GM21786 (cell line): ENCODE measurements around the gene HOMER2.
"Not testable (repeated sequence)": the region's sequence is repeated elsewhere in the genome, so short reads cannot be mapped to it uniquely, and the experiment has no call there.

ENCODE experiments used
- ATAC-seq: cut with Tn5 transposase; IDR thresholded peaks from one replicate; pipeline ENCODE4 v1.9.1; 2021; ENCODE audit not compliant: unreplicated experiment

The HOMER2 gene

DNA sequence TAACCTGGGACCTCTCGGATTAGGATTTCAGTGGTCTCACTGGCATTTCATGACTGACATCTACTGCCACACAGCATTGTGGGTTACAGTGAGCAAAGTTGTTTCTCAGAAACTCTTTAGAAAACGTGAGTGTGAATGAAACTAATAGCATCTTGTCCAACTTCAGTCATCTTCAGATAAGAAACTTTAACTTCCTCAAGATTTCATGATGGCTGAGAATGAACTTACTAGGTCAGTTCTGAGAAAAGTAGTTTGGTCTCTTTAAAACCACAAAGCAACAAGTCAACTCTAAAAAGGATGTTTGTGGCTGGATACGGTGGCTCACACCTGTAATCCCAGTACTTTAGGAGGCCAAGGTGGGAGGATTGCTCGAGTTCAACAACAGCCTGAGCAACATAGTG is 14.2 kb upstream of the HOMER2 start:
- peak; percentile 79 for ATAC-seq

DNA sequence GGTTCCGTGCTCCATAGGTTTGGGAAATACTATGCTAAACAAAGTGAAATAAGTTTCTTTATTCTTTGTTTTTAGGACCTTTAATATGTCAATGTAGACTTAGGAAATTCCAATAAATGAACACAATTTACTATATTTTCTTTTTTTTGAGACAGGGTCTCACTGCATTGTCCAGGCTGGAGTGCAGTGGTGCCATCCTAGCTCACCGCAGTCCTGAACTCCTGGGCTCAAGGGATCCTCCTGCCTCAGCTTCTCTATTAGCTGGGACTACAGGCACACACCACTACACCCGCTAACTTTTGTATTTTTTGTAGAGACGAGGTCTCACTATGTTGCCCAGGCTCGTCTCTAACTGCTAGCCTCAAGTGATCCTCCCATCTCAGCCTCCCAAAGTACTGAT is 12.4 kb upstream of the HOMER2 start:
- no peak for ATAC-seq

DNA sequence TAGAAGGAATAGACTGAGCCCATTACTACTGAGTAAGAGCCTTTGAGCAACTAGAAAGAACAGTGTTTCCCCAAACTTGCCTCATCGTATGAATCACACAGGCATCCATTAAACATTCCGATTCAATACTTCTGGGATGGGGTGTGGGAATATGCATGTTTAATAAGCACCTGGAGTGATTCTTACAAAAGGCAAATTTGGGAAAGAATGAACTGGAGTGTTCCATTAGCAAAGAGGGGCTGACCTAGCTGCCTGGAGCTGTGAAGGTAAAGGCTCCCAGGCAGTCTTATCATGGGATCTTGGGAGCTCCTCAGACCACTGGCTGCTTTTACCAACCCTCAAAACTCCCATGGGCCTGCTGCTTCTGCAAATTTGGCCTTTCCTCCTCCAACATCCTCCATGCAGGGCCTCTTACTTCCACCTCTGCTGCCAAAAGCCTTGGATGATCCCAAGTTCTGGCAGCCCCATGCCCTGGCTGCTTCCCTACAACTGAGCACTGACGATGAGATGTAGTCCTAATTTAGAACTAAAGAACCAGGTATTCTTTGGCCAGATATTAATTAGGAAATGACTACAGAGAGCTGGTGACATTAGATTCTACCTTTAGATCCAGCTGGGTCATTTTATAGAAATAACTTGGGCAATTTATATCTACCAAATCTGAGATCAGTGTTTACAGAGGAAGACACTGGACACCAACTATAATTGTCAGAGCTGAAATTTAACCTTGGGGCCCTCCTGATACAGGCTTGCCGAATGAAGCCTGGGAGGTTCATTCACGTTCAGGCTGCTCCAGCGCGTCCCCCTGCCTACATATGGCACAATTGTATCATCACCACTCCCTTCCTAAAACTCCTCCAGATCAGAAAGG is 11.2 kb upstream of the HOMER2 start:
- ATAC-seq: no peak

- no peak for ATAC-seq
Measured at GRCh38 chr15:82960766-82961165, 8.2 kb upstream of the HOMER2 start.

DNA sequence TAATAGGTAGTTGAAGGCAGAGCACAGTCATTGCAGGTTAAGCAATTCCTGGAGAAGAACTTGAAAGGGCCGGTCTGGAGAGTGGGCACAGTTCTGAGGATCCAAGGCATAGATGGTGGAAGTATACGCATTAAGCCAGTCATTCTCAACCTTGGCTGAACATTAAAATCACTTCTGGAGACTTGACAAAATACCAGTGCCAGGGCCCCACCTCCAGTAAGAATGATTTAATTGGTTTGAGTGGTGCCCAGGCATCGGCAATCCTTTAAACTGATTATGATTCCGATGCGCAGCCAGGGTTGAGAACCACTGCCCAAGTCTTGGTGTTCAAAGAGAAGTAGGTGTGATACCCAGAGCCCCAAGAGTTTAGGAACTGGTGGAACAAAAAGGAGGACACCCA is 6.9 kb upstream of the HOMER2 start:
- no peak for ATAC-seq

DNA sequence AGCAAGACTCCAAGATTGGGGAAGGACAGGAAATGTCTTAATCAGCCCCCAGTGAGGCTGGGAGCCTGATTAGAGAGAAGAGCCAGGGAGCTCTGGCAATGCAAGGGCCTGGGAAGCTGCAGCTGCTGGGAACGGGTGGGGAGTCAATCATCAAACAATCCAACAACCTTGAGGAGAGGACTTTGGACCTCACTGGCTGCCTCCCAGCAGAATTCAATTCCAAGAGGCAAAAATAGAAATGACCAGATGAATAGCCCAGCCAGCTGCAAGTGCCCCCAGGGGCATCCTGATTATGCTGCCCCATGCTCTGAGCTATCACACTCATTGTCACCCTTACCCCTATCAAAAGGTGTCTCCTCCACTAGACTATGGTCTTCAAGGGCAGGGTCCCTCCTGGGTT is 6.1 kb upstream of the HOMER2 start:
- no peak for ATAC-seq

DNA sequence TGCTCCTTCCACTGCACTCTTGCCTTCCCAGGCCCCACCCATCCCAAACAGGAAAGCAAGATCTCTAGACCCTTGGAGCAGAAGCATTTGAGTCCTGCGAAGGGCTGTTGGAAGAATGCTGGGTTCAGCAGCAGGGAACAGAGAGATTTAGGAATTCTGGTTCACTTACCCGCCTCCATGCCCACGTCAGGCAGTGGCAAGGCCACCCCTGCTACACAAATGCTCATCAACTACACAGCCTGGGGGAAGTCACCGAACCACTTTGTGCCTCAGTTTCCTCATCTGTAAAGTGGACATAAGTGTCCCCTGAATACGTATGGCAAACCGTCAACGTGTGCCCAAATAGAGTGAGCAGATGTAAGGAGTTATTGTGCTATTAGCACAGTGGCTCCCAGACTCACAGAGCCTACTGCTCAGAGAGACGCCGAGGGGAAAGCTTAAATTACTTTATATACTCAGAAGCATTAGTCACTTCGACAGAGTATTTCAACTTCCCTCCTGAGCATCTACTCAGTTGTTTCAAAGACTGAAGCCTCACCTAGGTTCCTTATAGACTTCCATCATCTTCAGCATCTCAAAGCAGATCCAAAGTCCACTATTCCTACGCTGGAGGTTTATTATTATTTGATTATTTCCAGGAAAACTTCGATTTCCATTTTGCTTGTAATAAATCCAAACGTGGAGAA is 905 bp downstream of the HOMER2 start:
- ATAC-seq: no peak

DNA sequence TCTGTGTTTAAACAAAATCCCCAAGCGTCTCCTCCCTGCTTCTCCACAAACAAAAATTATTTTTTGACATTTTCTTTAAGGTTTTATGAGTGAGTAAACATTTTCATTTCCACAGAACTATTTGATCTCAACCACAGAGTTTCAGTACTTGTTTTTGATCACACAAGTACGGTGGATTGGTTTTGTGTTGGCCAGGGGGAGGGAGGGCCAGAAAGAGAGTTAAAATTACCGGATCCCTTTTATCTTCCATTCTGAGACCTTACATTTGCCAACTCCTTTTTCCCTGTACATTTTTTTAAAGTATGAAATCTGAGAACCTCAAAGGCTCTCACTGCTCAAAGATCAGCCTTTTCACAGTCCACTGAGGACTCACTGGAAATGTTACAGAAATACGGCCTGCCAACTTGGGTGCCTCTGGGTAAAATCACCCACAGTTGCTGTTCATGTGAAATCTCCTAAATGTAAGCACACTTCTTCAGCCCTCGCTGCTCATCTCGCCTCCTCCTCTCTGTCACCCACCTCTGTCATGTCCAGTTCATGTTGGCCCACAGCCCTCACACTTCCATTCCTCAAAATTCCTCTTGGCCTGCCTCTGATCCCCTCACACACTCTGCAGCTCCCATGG is 1.7 kb downstream of the HOMER2 start:
- ATAC-seq: no peak

GRCh38 chr15:82950295-82950694 is 2.2 kb downstream of the HOMER2 start:
- no peak for ATAC-seq

GRCh38 chr15:82946155-82946701 is 6.3 kb downstream of the HOMER2 start:
- ATAC-seq: no peak

DNA sequence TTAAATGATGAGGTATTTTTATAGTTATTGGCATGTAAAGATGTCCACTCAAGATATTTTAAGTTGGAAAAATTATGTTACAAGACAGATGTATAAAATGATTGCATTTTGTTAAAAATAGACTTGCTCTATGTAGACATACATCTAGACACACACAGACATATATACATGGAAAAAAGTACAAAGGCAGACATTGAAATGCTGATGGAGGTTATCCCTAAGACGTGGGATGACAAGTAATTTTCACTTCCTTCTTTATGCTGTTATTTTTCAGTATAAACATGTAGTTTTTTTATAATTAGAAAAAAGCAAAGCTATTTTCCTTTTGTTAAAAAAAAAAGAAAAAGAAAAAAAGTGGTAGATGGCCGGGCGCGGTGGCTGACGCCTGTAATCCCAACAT is 7.2 kb downstream of the HOMER2 start:
- ATAC-seq: no peak

DNA sequence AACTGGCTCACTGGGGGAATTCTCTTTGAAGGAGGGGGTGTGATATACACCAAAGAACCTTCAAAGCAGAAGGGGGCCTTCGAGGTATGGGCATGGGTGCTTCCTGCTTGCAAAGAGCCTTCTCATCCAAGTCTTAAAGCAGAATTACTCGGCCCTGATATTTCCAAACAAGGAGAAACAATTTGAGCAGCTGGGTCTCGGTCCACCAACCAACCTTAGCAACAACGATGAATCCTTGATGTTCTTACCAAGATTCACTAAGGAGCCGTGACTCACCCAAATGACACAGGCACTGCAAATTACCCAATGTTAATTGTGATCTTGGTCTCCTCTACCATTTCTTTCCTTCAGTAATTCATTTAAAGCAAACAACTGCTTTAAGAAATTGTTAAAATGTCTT is 7.7 kb downstream of the HOMER2 start:
- no peak for ATAC-seq

DNA sequence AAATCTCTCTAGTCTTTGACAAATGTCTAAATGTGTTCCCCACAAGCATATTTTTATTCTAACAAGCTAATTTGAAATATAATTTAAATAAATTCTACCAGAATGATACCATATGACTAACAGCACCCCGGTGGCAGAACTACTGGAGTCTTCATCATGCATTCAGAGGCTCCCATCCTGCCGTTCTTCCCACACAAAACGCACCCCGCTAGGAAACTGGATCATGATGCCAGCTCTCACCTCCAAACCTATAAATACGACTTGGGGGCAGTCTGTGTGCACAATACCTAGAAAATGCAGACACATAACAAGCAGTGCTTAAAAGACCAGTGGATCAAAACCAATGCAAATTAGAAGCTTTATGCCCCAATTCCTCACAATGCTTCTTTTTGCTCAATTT is 8.5 kb downstream of the HOMER2 start:
- no peak for ATAC-seq

DNA sequence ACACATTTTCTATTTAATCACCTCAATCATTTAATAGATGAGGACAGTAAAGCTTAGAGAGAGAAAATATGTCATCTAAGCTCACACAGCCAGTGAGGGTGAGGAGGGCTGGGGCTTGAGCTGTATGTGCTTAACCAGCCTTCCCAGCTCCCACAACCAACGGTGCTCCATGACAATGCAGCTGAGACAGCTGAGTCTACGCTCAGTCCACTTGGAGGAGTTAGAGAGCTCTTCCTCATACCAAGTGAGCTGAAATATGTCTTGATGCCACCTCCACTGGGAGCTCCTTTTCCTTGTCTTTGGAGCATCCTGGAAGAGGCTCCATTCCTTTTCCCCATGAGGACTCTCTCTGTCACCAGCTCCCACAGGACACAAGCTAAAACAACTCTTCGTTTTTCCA is 9.3 kb downstream of the HOMER2 start:
- no peak for ATAC-seq

GRCh38 chr15:82942691-82943090 is 9.8 kb downstream of the HOMER2 start:
- ATAC-seq: no peak

DNA sequence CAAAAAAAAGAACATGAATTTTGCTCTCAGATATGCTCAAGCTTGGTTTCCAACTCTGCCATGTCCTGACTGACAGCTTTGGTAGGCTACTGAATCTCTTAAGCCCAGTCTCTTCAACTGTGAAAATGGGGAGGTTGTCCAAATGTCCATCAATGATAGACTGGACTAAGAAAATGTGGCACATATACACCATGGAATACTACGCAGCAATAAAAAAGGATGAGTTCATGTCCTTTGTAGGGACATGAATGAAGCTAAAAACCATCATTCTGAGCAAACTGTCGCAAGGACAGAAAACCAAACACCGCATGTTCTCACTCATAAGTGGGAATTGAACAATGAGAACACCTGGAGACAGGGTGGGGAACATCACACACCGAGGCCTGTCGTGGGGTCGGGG is 12.8 kb downstream of the HOMER2 start:
- ATAC-seq: not testable (repeated sequence)

- no peak for ATAC-seq
Measured at GRCh38 chr15:82937712-82938058, 14.8 kb downstream of the HOMER2 start.

GRCh38 chr15:82936966-82937711 is 15.4 kb downstream of the HOMER2 start:
- no peak for ATAC-seq

- no peak for ATAC-seq
Measured at GRCh38 chr15:82935382-82935781, 17.1 kb downstream of the HOMER2 start.

DNA sequence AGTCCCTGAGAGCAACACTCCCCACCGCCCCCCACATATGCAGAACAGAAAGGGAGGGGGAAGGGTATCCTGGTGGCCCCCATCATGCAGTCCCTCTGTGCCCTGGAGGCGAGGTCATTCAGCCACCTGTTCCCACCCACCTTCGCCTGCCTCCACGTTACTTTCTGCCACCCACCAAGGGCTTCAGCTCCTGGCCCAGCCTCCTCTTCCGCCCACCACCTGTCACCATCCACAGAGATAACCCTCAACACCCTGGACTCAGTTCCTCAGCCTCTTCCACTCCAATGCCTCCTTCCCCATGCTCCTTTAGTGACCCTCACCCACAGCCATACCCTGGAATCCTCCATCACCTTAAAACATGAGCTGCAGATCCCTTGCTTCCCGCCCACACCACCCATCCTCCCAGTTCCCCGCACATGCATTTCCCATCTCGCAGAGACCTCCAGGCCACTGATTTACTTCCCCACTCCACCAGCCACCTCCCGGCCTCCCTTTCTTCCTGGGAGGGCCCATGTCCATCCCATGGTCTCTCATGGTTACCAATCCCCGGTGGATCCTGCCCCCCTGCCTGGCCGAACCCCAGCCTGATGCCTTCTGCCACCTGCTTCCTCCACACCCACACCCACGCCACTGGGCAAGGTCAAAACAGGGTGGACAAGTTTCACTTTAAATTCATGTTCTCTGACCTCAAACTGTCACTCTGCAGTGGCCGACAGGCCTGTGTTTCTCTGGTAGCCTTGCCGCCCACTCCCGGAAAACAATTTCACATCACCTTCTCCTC is 18.2 kb downstream of the HOMER2 start:
- no peak for ATAC-seq
